HEK293 (cell line): Measurements from ENCODE around the gene GOLGA6L4.
"Not testable (repeated sequence)": the region's sequence is repeated elsewhere in the genome, so short reads cannot be mapped to it uniquely, and the experiment has no call there.

Source experiments
- CTCF ChIP-seq: fragments of 450-650 bp; formaldehyde crosslinking; IDR thresholded peaks from 2 replicates; pipeline ENCODE4 v1.5.1; 2016; ENCODE audit warnings: missing biosample characterization, missing genetic modification characterization
- MZF1 ChIP-seq: fragments of 450-650 bp; formaldehyde crosslinking; IDR thresholded peaks from 2 replicates; pipeline ENCODE4 v1.5.1; 2017; ENCODE audit warnings: missing biosample characterization, missing genetic modification characterization, borderline replicate concordance
- ZBTB17 ChIP-seq: fragments of 450-650 bp; formaldehyde crosslinking; IDR thresholded peaks from 2 replicates; pipeline ENCODE4 v1.5.1; 2016; ENCODE audit warnings: missing biosample characterization, missing genetic modification characterization
- ZBTB7A ChIP-seq: fragments of 450-650 bp; formaldehyde crosslinking; IDR thresholded peaks from 2 replicates; pipeline ENCODE4 v1.5.1; 2016; ENCODE audit warnings: low read depth, missing biosample characterization, missing genetic modification characterization
- ZNF488 ChIP-seq: fragments of 450-650 bp; formaldehyde crosslinking; IDR thresholded peaks from 2 replicates; pipeline ENCODE4 v1.5.1; 2016; ENCODE audit warnings: missing biosample characterization, missing genetic modification characterization

DNA sequence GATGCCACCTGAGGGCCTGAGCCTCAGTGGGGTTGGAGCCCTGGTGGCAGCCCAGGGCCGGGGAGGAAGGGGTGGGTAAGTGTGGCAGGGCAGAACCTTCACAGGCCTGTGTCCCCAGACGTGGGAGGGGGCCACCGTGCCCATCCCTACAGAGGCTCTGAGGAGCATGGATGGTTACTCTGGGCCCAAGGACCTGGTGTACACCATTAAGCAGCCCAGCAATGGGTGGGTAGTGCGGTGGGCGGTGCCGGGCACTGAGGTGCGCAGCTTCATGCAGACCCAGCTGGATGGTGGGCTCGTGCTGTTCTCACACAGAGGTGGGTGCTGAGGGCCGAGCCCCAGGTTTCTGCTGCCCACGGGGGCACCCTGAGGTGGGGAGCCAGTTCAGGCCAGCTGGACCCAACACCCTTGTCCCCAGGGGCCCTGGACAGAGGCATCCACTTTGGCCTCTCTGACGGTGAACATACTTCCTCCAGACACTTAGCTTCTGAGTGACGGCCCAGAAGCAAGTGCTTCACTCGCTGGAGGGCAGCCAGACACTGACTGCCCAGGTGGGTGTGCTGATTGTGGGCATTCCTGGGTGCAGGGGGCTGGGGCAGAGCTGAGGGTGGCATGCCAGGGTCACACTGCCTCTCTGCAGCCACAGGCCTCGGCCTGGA, 38.9 kb upstream of the GOLGA6L4 start:
- not testable (repeated sequence) for TF ChIP-seq CTCF (tag by site-specific recombination); ZBTB17 (tag by site-specific recombination); ZNF488 (tag by site-specific recombination); ZBTB7A (tag by site-specific recombination); MZF1
